ENCODE results near the gene SPIB.
"Not testable (repeated sequence)": the region's sequence is repeated elsewhere in the genome, so short reads cannot be mapped to it uniquely, and the experiment has no call there.

Gene SPIB

GRCh38 chr19:50434525-50434924 is 15.8 kb downstream of the SPIB start:
- Mint-ChIP-seq H3K27me3 (ENCODE audit: low read depth) (peaks cover 27% of the 10 kb centered on the region), H3K4me3 (no peak overlapping the region), H3K36me3 (ENCODE audit: low read depth) (no peaks in the 10 kb centered on the region), H3K9me3 (no peaks in the 10 kb centered on the region), H3K27ac (no peak overlapping the region), H3K4me1 (ENCODE audit: low read depth) (peaks cover 11% of the 10 kb centered on the region)

DNA sequence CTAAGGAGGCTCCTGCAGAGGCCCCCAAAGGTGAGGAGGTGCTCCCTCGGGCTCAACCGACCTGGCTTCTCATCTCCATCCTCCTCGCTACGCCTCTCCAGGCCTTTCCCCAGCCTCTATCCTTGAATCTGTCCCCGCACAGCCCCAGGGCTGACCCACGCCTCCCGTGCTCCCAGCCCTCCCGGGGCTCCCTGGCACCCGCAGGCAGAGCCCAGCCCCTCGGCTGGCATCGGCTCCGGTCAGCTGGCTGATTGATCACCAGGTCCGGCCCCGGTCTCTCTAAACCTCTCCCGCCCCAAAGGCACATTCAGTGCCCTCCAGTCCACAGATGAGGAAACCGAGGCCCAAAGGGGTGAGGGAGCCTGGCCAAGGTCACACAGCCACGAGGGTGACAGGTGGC is 16.5 kb downstream of the SPIB start:
- H3K36me3 Mint-ChIP-seq (ENCODE audit: low read depth): no peaks in the 10 kb centered on the region
- no peaks in the 10 kb centered on the region for H3K9me3 Mint-ChIP-seq
- H3K27ac Mint-ChIP-seq: no peak overlapping the region
- H3K4me1 Mint-ChIP-seq (ENCODE audit: low read depth): peaks cover 11% of the 10 kb centered on the region
- H3K27me3 Mint-ChIP-seq (ENCODE audit: low read depth): peaks cover 25% of the 10 kb centered on the region
- no peak overlapping the region for H3K4me3 Mint-ChIP-seq

GRCh38 chr19:50435627-50436026 is 16.9 kb downstream of the SPIB start:
- peaks cover 24% of the 10 kb centered on the region for H3K27me3 Mint-ChIP-seq (ENCODE audit: low read depth)
- H3K4me3 Mint-ChIP-seq: no peak overlapping the region
- no peak overlapping the region for H3K27ac Mint-ChIP-seq
- H3K36me3 Mint-ChIP-seq (ENCODE audit: low read depth): no peaks in the 10 kb centered on the region
- H3K9me3 Mint-ChIP-seq: no peaks in the 10 kb centered on the region
- peaks cover 11% of the 10 kb centered on the region for H3K4me1 Mint-ChIP-seq (ENCODE audit: low read depth)

DNA sequence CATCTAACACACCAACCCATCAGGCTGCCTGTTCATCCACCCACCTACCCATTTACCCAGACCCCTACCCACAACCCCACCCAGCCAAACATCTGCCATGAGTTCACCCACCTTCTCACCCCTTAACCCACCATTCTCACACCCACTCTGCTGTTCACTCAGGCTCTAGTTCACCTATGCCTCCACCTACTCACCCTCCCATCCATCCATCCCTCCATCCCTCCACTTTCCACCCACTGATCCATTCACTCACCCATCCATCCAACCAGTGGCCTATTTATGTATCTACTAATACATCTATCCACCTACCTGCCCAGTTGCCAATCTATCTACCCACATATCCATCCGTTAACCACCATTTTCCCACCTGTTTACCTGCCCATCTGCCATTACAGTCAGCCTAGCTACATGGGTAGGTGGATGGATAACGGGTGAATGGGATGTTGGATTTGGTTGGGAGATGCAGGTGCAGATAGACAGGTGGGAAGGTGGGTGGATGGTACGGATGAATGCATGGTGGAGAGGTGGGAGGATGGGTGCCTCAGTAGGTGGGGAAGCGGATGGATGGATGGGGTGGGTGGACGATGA is 19.2 kb downstream of the SPIB start:
- Mint-ChIP-seq H3K36me3 (ENCODE audit: low read depth) (no peaks in the 10 kb centered on the region), H3K4me1 (ENCODE audit: low read depth) (peaks cover under 1% of the 10 kb centered on the region), H3K4me3 (no peak overlapping the region), H3K9me3 (no peaks in the 10 kb centered on the region), H3K27ac (no peak overlapping the region), H3K27me3 (ENCODE audit: low read depth) (peaks cover 17% of the 10 kb centered on the region)

- not testable (repeated sequence) for H3K4me3 Mint-ChIP-seq; H3K9me3 Mint-ChIP-seq; H3K27me3 Mint-ChIP-seq (ENCODE audit: low read depth); H3K4me1 Mint-ChIP-seq (ENCODE audit: low read depth); H3K27ac Mint-ChIP-seq; H3K36me3 Mint-ChIP-seq (ENCODE audit: low read depth)
These were observed 20.4 kb downstream of the SPIB start for GRCh38 chr19:50439130-50439529.

- no peaks in the 10 kb centered on the region for H3K36me3 Mint-ChIP-seq (ENCODE audit: low read depth)
- H3K4me3 Mint-ChIP-seq: no peak overlapping the region
- no peaks in the 10 kb centered on the region for H3K27me3 Mint-ChIP-seq (ENCODE audit: low read depth)
- peaks cover 3% of the 10 kb centered on the region for H3K9me3 Mint-ChIP-seq
- no peaks in the 10 kb centered on the region for H3K4me1 Mint-ChIP-seq (ENCODE audit: low read depth)
- no peak overlapping the region for H3K27ac Mint-ChIP-seq
These were observed 25.3 kb downstream of the SPIB start for GRCh38 chr19:50444059-50444458.

- Mint-ChIP-seq H3K4me3 (no peak overlapping the region), H3K9me3 (peaks cover 3% of the 10 kb centered on the region), H3K36me3 (ENCODE audit: low read depth) (no peaks in the 10 kb centered on the region), H3K27me3 (ENCODE audit: low read depth) (peaks cover 4% of the 10 kb centered on the region), H3K4me1 (ENCODE audit: low read depth) (no peaks in the 10 kb centered on the region), H3K27ac (no peak overlapping the region)
These were observed 28.3 kb downstream of the SPIB start for GRCh38 chr19:50447053-50447452.

DNA sequence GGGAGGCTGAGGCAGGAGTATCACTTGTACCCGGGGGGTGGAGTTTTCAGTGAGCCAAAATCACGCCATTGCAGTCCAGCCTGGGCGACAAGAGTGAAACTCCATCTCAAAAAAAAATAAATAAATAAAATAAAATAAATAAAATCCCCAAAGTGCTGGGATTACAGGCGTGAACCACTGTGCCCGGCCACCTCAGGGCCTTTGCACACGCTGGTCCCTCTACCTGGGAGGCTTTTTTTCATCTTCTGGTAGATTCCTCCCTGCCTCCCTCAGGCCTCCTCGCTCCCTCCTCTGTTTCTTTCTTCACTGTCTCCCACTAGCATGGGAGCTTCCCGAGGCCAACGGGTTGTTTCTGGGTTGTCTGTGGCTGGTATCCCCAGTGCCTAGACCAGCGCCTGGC is 29.0 kb downstream of the SPIB start:
- Mint-ChIP-seq H3K27ac (no peak overlapping the region), H3K36me3 (ENCODE audit: low read depth) (no peaks in the 10 kb centered on the region), H3K27me3 (ENCODE audit: low read depth) (peaks cover 4% of the 10 kb centered on the region), H3K9me3 (peaks cover 3% of the 10 kb centered on the region), H3K4me3 (no peak overlapping the region), H3K4me1 (ENCODE audit: low read depth) (no peaks in the 10 kb centered on the region)

- Mint-ChIP-seq H3K27me3 (ENCODE audit: low read depth) (peaks cover 4% of the 10 kb centered on the region), H3K9me3 (peaks cover 3% of the 10 kb centered on the region), H3K36me3 (ENCODE audit: low read depth) (no peaks in the 10 kb centered on the region), H3K27ac (no peak overlapping the region), H3K4me3 (no peak overlapping the region), H3K4me1 (ENCODE audit: low read depth) (no peaks in the 10 kb centered on the region)
These were observed 30.6 kb downstream of the SPIB start for GRCh38 chr19:50449236-50449899.

GRCh38 chr19:50450369-50451222 is 31.9 kb downstream of the SPIB start:
- no peak overlapping the region for H3K4me3 Mint-ChIP-seq
- peaks cover 3% of the 10 kb centered on the region for H3K9me3 Mint-ChIP-seq
- H3K4me1 Mint-ChIP-seq (ENCODE audit: low read depth): no peaks in the 10 kb centered on the region
- H3K27ac Mint-ChIP-seq: no peak overlapping the region
- no peaks in the 10 kb centered on the region for H3K36me3 Mint-ChIP-seq (ENCODE audit: low read depth)
- peaks cover 4% of the 10 kb centered on the region for H3K27me3 Mint-ChIP-seq (ENCODE audit: low read depth)

GRCh38 chr19:50451223-50451534 is 32.4 kb downstream of the SPIB start:
- Mint-ChIP-seq H3K27ac (no peak overlapping the region), H3K4me1 (ENCODE audit: low read depth) (no peaks in the 10 kb centered on the region), H3K4me3 (no peak overlapping the region), H3K9me3 (peaks cover 3% of the 10 kb centered on the region), H3K36me3 (ENCODE audit: low read depth) (no peaks in the 10 kb centered on the region), H3K27me3 (ENCODE audit: low read depth) (peaks cover 4% of the 10 kb centered on the region)

GRCh38 chr19:50453243-50453642 is 34.5 kb downstream of the SPIB start:
- H3K27me3 Mint-ChIP-seq (ENCODE audit: low read depth): peaks cover 7% of the 10 kb centered on the region
- no peak overlapping the region for H3K27ac Mint-ChIP-seq
- H3K9me3 Mint-ChIP-seq: no peaks in the 10 kb centered on the region

GRCh38 chr19:50455992-50456391 is 37.3 kb downstream of the SPIB start:
- H3K36me3 Mint-ChIP-seq (ENCODE audit: low read depth): no peaks in the 10 kb centered on the region
- H3K4me3 Mint-ChIP-seq: no peak overlapping the region
- no peaks in the 10 kb centered on the region for H3K9me3 Mint-ChIP-seq
- peaks cover 4% of the 10 kb centered on the region for H3K27me3 Mint-ChIP-seq (ENCODE audit: low read depth)
- H3K27ac Mint-ChIP-seq: no peak overlapping the region
- peaks cover 6% of the 10 kb centered on the region for H3K4me1 Mint-ChIP-seq (ENCODE audit: low read depth)

More at GRCh38 chr19:50453243-50453642, 34.5 kb downstream of the SPIB start:
- Mint-ChIP-seq H3K36me3 (ENCODE audit: low read depth) (no peaks in the 10 kb centered on the region), H3K4me1 (ENCODE audit: low read depth) (no peaks in the 10 kb centered on the region), H3K4me3 (no peak overlapping the region)

DNA sequence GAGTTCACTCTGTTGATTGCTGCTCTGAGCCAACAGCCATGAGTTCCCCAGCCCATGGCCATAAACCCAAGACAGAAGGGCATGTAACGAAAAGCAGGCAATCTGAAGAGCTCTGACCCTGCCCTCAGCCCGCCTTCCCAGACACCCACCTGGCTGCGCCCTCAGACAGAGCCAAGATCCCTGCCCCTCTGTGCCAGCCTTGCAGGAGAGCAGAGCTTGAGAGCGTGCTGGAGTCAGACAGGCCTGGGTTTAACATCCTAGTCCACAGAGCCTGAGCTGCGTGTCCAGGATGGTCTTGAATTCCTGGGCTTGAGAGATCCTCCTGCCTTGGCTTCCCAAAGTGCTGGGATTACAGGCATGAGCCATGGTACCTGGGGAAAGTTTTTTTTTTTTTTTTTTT is 38.6 kb downstream of the SPIB start:
- Mint-ChIP-seq H3K27ac (no peak overlapping the region), H3K36me3 (ENCODE audit: low read depth) (no peaks in the 10 kb centered on the region), H3K4me3 (no peak overlapping the region), H3K9me3 (no peaks in the 10 kb centered on the region), H3K4me1 (ENCODE audit: low read depth) (peaks cover 9% of the 10 kb centered on the region), H3K27me3 (ENCODE audit: low read depth) (peaks cover 4% of the 10 kb centered on the region)

Data from T-helper 1 cell treated with Interleukin-12 subunit alpha and Interleukin-12 subunit beta and Interleukin-4 antibody, amounts not matched to agents 30 μg/mL and 1 μg/mL, for 36 hours (primary cell).